ENCODE data around the gene FAM151B.

Gene FAM151B

DNA sequence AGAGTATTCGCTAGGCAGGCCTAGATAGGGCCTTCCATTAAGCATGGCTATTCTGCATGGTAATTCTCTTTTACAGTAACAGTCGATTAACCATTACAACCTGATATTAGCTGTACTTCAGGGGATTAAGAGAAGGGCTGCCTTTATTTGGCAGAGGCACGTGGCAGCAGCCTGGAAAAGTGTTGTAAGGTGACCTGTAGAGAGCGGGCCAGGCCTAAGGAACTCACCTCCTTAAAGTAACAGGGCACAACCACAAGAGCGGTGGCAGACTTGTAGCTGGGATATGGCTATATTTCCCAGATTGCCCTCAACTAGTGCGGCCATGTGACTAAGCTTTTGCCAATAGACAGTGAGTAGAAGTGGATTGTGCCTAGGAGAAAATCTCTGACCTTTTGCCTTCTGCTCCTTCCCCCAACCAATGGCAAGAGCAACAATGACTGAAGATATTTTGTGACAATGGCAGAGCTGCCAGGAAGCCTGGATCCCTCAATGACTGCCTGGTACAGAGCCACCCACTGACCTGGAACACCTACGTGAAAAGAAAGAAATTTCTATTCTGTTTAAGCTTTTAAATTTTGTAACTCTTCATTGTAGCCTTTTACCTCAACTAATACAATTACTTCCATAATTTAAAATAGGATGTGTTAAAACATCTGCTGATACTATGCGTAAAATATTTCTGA, 101.1 kb downstream of the FAM151B start:
- no peaks in the 10 kb centered on the region for H3K4me1 ChIP-seq (ENCODE audit: insufficient read depth, low read length)
- H3K36me3 ChIP-seq (ENCODE audit: insufficient read depth, low read length): no peaks in the 10 kb centered on the region
- no peak overlapping the region for H3K9ac ChIP-seq (ENCODE audit: low read depth, low read length)
- no peaks in the 10 kb centered on the region for H3K9me3 ChIP-seq (ENCODE audit: control insufficient read depth, insufficient read depth, low read length)

DNA sequence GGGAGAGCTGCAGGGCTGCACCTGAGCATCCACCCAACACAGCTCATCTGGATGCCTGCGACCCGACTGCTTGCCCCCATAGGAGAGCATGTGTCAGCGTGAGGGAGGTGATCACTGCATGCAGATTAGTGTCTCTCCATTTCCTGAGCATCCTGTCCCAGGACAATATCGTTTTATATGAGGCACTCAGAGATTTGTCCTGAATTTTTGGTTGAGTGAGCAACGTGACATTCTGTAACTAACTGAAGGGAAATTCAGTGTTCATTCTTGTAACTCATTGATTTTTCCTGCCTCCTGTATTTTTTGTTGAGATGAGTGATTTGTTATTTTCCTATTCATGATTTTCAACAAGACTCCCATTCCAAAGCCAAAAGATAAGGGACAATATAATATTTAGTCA, 102.9 kb downstream of the FAM151B start:
- H3K9me3 ChIP-seq (ENCODE audit: control insufficient read depth, insufficient read depth, low read length): no peaks in the 10 kb centered on the region
- H3K9ac ChIP-seq (ENCODE audit: low read depth, low read length): no peak overlapping the region
- H3K4me1 ChIP-seq (ENCODE audit: insufficient read depth, low read length): no peaks in the 10 kb centered on the region
- H3K36me3 ChIP-seq (ENCODE audit: insufficient read depth, low read length): no peaks in the 10 kb centered on the region

GRCh38 chr5:80591352-80591751, 103.5 kb downstream of the FAM151B start:
- Histone ChIP-seq H3K36me3 (ENCODE audit: insufficient read depth, low read length) (no peaks in the 10 kb centered on the region), H3K9ac (ENCODE audit: low read depth, low read length) (no peak overlapping the region), H3K4me1 (ENCODE audit: insufficient read depth, low read length) (no peaks in the 10 kb centered on the region), H3K9me3 (ENCODE audit: control insufficient read depth, insufficient read depth, low read length) (no peaks in the 10 kb centered on the region)

- Histone ChIP-seq H3K4me1 (ENCODE audit: insufficient read depth, low read length) (no peaks in the 10 kb centered on the region), H3K9ac (ENCODE audit: low read depth, low read length) (no peak overlapping the region), H3K36me3 (ENCODE audit: insufficient read depth, low read length) (no peaks in the 10 kb centered on the region), H3K9me3 (ENCODE audit: control insufficient read depth, insufficient read depth, low read length) (no peaks in the 10 kb centered on the region)
Measured at GRCh38 chr5:80592105-80592504, 104.2 kb downstream of the FAM151B start.
